SJSA1 (cell line): ENCODE measurements around the gene MAGI2. TPM values are rescaled to one million over a fixed set of nuclear protein-coding genes. Genes with fewer than 3 reads are reported as not detected.

Experiments
- DNase-seq, 2 experiments: peaks; one replicate each; pipeline ENCODE4 v3.0.0-alpha.2; 2015 to 2020; ENCODE audit warnings: low spot score in 2 of 2, low read depth in 1 of 2
- H3K27ac ChIP-seq: fragments of 250-450 bp; sonication (Bioruptor Pico); 2 replicates; pipeline ENCODE4 v1.5.1; 2020; ENCODE audit warnings: mild to moderate bottlenecking, moderate library complexity
- H3K27me3 ChIP-seq: fragments of 250-450 bp; sonication (Bioruptor Pico); replicated peaks from 2 replicates; pipeline ENCODE4 v1.5.1; 2020; ENCODE audit warnings: mild to moderate bottlenecking, moderate library complexity
- H3K36me3 ChIP-seq: fragments of 250-450 bp; sonication (Bioruptor Pico); 2 replicates; pipeline ENCODE4 v1.5.1; 2020; ENCODE audit warnings: mild to moderate bottlenecking
- H3K4me1 ChIP-seq: fragments of 250-450 bp; sonication (Bioruptor Pico); replicated peaks from 2 replicates; pipeline ENCODE4 v1.6.1; 2021; ENCODE audit warnings: mild to moderate bottlenecking
- H3K4me3 ChIP-seq: fragments of 250-450 bp; sonication (Bioruptor Pico); 2 replicates; pipeline ENCODE4 v1.5.1; 2020; ENCODE audit warnings: mild to moderate bottlenecking
- H3K9me3 ChIP-seq: fragments of 250-450 bp; sonication (Bioruptor Pico); replicated peaks from 2 replicates; pipeline ENCODE4 v1.5.1; 2020; ENCODE audit warnings: mild to moderate bottlenecking
- total RNA-seq: library from RNA; depleted of rRNA; stranded (reverse); fragments of >200 nt; shearing (Covaris generic); gene quantifications from 2 replicates; pipeline ENCODE4 v1.2.3, GENCODE V29; 2014

The MAGI2 gene
- total RNA-seq, 1 experiment from 2014 or later = 0.82 TPM

GRCh38 chr7:78420001-78420400, 1033.5 kb downstream of the MAGI2 start:
- no peaks in the 10 kb centered on the region for H3K9me3 ChIP-seq
- no peak for DNase-seq
- no peaks in the 10 kb centered on the region for H3K36me3 ChIP-seq
- H3K27ac ChIP-seq = no peak overlapping the region
- no peak overlapping the region for H3K4me3 ChIP-seq
- H3K4me1 ChIP-seq = no peaks in the 10 kb centered on the region
- H3K27me3 ChIP-seq = no peaks in the 10 kb centered on the region

DNA sequence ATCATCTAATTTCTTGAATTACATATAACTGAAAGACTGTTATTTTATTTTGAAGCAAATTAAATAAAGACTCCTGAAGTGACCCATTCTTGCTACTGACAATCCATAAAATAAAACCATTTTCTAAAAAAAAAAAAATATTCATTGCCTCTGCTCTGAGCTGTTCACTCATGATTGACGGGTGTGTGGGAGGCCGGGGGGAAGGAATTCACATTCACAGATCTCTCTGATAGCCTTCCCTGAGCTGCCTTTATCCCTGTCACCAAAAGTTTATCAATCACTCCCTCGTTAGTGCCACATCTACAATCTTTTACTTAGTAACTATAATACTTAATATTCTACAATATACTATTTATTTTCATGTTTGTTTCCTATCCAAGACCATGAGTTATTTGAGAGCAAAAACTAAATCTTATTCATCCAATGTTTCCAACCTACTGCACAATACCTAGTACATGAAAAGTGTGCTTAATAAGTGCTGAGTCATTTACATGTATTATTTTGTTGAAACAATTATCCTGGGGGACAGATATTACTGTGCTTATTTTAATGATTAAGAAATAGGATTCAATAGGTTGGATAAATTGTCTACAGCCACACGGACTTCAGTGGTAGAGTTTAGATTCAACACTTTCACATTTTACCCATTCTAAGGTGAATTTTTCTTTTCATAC, 1036.2 kb downstream of the MAGI2 start:
- Histone ChIP-seq H3K4me3 (no peak overlapping the region), H3K4me1 (no peaks in the 10 kb centered on the region), H3K36me3 (no peaks in the 10 kb centered on the region), H3K27me3 (no peaks in the 10 kb centered on the region), H3K9me3 (no peaks in the 10 kb centered on the region), H3K27ac (no peak overlapping the region)
- no peak for DNase-seq

DNA sequence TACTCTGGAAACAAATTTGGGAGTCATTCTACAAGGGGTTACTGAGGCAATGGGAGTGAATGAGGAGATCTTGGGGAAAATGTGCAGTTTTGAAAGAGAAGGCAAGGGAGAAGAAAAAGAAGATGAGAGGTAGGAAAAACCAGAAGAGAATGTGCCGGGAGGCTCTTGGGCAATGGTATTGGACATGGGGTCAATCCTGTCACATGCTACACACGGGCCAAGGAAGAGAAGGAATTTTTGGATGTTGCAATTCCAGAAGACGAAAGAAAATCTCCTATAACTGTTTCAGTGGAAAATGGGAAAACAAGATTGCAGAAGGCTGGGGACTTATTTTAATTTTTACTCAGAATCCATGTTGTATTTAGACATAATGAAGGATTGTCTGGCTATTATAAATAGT, 1039.9 kb downstream of the MAGI2 start:
- H3K36me3 ChIP-seq = no peaks in the 10 kb centered on the region
- H3K27ac ChIP-seq = no peak overlapping the region
- no peak overlapping the region for H3K4me3 ChIP-seq
- no peaks in the 10 kb centered on the region for H3K4me1 ChIP-seq
- H3K9me3 ChIP-seq = no peaks in the 10 kb centered on the region
- no peak for DNase-seq
- H3K27me3 ChIP-seq = 0 out of 2 replicates have a peak, but pooled peaks cover 5% of the 10 kb centered on the region

DNA sequence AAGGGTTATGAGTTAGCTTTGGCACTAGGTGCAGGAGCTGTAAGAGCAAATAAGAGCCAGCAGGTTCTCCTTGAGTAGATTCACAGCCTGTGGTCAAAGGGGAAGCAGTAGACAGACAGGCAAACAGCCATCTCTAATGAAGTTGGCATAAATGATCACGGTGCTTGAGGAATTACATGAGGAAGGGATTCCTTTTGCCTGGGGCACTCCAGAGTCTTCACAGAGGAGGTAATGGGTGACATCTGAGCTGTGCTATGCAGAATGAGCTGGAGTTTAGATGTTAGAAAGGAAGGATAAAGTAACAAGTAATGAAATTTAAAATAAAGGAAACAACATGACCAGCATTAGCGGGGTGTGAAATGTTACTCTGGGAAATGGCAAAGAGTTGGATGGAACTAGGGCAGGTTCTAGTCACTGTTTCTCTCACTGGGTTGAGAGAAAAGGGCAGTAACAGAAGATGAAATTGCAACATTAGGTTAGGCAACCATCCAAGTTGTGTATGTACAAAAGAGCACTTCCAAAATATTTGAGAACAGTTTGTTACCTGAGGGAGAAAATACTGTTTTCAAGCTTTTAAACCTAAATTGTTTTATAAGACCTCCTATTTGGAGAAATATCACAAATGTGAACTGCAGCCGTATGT, 1041.1 kb downstream of the MAGI2 start:
- no peak for DNase-seq
- H3K27me3 ChIP-seq = 0 out of 2 replicates have a peak, but pooled peaks cover 5% of the 10 kb centered on the region
- H3K4me1 ChIP-seq = no peaks in the 10 kb centered on the region
- no peak overlapping the region for H3K27ac ChIP-seq
- no peaks in the 10 kb centered on the region for H3K36me3 ChIP-seq
- no peaks in the 10 kb centered on the region for H3K9me3 ChIP-seq
- no peak overlapping the region for H3K4me3 ChIP-seq

DNA sequence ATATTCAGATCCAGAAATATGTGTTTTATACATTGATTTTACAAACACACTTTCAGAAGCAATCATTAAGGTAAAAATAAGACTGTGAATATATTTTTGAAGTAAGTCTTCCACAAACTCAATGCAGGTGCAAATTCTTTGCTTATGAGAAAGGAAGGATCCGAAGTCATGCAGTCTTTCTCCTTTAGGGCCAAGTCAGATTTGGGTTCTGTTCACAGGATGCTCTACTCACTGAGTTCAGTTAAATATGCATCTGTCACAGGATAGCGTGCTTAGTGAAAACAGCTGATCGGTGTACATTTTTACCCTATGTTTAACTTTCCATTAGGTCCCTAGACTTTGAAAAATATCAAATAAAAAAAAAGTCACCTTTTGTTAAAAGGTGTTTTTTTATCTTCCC, 1046.4 kb downstream of the MAGI2 start:
- no peaks in the 10 kb centered on the region for H3K4me1 ChIP-seq
- no peaks in the 10 kb centered on the region for H3K36me3 ChIP-seq
- no peak overlapping the region for H3K4me3 ChIP-seq
- H3K9me3 ChIP-seq = no peaks in the 10 kb centered on the region
- DNase-seq = no peak
- no peak overlapping the region for H3K27ac ChIP-seq
- H3K27me3 ChIP-seq = 0 out of 2 replicates have a peak, but pooled peaks cover 4% of the 10 kb centered on the region

DNA sequence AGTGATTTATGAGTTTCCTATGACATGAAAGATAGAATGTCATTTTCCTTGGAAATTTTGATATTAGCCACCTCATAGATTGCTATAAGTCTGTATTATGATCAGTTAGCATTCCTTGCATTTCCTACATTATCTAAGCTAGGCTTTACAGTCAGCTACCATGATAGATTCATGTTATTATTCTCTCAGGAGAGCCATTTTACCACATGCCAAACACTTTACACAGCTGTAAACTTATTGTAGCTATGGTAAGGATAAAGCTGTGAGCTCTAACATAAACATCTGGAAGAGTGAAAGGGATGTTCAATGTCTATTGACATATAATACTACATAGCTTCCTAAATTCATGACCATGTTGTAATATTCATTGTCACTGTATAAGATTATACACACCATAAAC, 1046.9 kb downstream of the MAGI2 start:
- Histone ChIP-seq H3K4me3 (no peak overlapping the region), H3K36me3 (no peaks in the 10 kb centered on the region), H3K27ac (no peak overlapping the region), H3K27me3 (no peaks in the 10 kb centered on the region), H3K9me3 (no peaks in the 10 kb centered on the region), H3K4me1 (no peaks in the 10 kb centered on the region)
- no peak for DNase-seq

DNA sequence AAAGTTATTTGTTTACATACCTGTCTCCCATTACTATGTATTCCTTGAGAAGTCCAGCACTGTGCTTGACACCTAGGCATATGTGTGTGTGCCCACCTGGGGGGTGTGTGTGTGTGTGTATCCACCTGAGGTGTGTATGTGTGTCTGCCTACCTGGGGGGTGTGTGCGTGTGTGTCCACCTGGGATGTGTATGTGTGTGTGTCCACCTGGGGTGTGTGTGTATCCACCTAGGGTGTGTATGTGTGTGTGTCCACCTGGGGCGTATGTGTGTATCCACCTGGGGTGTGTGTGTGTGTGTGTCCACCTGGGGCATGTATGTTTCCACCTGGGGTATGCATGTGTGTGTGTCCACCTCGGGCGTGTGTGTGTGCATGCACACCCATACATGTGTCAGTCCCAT, 1051.4 kb downstream of the MAGI2 start:
- H3K4me1 ChIP-seq = no peaks in the 10 kb centered on the region
- DNase-seq = no peak
- H3K27me3 ChIP-seq = peaks cover 3% of the 10 kb centered on the region; the same call in 1 of the 2 replicates
- no peak overlapping the region for H3K4me3 ChIP-seq
- H3K9me3 ChIP-seq = no peaks in the 10 kb centered on the region
- H3K36me3 ChIP-seq = no peaks in the 10 kb centered on the region
- H3K27ac ChIP-seq = no peak overlapping the region

DNA sequence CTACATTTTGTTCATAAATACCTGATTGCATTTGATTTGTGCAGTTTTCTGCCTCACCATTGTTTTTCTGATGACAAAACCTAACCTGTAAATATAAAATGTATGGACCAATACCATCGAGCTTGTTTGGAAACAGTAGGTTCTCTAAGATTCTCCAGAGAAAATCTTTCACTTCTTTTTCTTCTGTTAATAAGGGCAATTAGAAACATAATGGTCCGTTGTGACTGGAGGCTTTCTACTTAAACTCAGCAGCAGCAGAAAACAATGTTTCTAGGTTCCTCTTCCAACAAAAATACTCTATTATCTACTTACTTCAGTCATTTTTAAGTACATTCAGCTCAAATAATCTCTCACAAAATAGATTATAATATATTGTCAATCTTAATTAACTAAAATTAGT, 1053.4 kb downstream of the MAGI2 start:
- Histone ChIP-seq H3K9me3 (no peaks in the 10 kb centered on the region), H3K27ac (no peak overlapping the region), H3K36me3 (no peaks in the 10 kb centered on the region), H3K27me3 (peaks cover 3% of the 10 kb centered on the region; the same call in 1 of the 2 replicates), H3K4me3 (no peak overlapping the region), H3K4me1 (no peaks in the 10 kb centered on the region)
- DNase-seq = no peak

- H3K4me3 ChIP-seq = no peak overlapping the region
- no peak overlapping the region for H3K27ac ChIP-seq
- H3K27me3 ChIP-seq = peaks cover 3% of the 10 kb centered on the region; the same call in 1 of the 2 replicates
- no peak for DNase-seq
- no peaks in the 10 kb centered on the region for H3K9me3 ChIP-seq
- no peaks in the 10 kb centered on the region for H3K36me3 ChIP-seq
- H3K4me1 ChIP-seq = no peaks in the 10 kb centered on the region
Observed at GRCh38 chr7:78399033-78399769, 1054.3 kb downstream of the MAGI2 start.

DNA sequence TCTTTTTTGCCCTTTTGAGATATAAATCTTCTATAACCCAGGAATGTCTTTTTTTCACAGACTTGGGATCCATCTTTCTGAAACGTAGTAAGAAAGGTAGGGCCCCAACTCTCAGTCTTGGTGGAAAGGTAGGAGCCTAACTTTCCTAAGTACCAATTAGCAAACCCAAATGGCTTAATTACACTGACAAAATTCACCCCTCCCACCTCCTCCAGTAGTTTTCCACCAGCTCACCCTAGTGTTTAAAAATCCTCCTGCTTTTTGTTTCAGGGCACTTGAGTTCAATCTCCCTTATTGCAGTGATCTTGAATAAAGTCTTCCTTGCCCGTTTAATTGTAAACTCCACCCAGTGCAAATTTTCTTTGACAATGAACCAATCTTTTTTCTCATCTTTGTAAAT, 1054.9 kb downstream of the MAGI2 start:
- DNase-seq = no peak
- no peaks in the 10 kb centered on the region for H3K9me3 ChIP-seq
- H3K27me3 ChIP-seq = peaks cover 3% of the 10 kb centered on the region; the same call in 1 of the 2 replicates
- no peak overlapping the region for H3K4me3 ChIP-seq
- H3K27ac ChIP-seq = no peak overlapping the region
- H3K36me3 ChIP-seq = no peaks in the 10 kb centered on the region
- no peaks in the 10 kb centered on the region for H3K4me1 ChIP-seq

DNA sequence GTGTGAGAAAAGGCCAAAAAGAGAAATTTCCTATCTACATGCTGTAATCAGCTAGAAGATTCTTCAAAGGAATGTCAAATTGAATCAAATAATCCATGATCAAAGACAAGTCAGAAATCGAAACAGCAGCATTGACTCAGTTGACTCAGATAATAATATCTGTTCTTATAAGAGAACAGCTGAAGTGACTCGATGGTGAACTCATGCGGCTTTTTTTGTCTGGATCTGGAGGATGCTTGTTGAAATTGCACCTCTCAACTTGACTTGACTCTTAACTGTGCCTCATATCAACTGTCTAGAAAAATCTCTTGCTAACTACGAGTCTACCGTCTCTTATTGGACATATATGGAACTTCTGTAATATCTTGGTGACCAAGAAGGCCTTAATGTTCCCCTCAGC, 1055.4 kb downstream of the MAGI2 start:
- no peaks in the 10 kb centered on the region for H3K36me3 ChIP-seq
- peaks cover 3% of the 10 kb centered on the region; the same call in 1 of the 2 replicates for H3K27me3 ChIP-seq
- DNase-seq = no peak
- no peaks in the 10 kb centered on the region for H3K4me1 ChIP-seq
- no peaks in the 10 kb centered on the region for H3K9me3 ChIP-seq
- no peak overlapping the region for H3K27ac ChIP-seq
- no peak overlapping the region for H3K4me3 ChIP-seq

DNA sequence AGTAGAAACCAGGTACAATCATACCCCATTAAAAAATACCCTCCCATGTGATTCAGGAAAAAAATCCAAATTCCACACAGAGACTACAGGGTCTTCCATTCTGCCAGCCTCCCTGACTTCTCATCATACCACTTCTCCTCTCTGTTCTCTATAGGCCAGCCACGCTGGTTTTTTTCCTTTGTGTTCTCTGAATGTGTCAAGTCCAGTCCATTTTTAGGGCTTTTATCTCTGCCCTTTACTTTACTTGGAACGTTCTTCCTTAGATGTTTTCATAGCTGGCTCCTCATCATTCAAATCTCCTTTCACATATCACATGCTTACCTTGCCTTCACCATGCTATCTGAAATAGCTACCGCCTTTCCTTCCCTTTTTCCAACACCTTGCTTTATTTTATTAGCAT, 1057.3 kb downstream of the MAGI2 start:
- DNase-seq = no peak
- H3K27me3 ChIP-seq = peaks cover 3% of the 10 kb centered on the region; the same call in 1 of the 2 replicates
- no peaks in the 10 kb centered on the region for H3K4me1 ChIP-seq
- H3K27ac ChIP-seq = no peak overlapping the region
- no peaks in the 10 kb centered on the region for H3K36me3 ChIP-seq
- no peak overlapping the region for H3K4me3 ChIP-seq
- H3K9me3 ChIP-seq = no peaks in the 10 kb centered on the region

GRCh38 chr7:78395298-78396036, 1058.0 kb downstream of the MAGI2 start:
- H3K36me3 ChIP-seq = no peaks in the 10 kb centered on the region
- H3K4me1 ChIP-seq = no peaks in the 10 kb centered on the region
- H3K27me3 ChIP-seq = peaks cover 3% of the 10 kb centered on the region; the same call in 1 of the 2 replicates
- no peak overlapping the region for H3K27ac ChIP-seq
- no peak for DNase-seq
- H3K9me3 ChIP-seq = no peaks in the 10 kb centered on the region
- H3K4me3 ChIP-seq = no peak overlapping the region
